ENCODE data around the gene OXCT1.
"Not testable (repeated sequence)": the region's sequence is repeated elsewhere in the genome, so short reads cannot be mapped to it uniquely, and the experiment has no call there.

Gene OXCT1

GRCh38 chr5:41857989-41858388 is 12.2 kb downstream of the OXCT1 start:
- no peak overlapping the region for H3K4me3 ChIP-seq (replicated peaks; ENCODE audit: low read depth, low read length)
- DNase-seq (ENCODE audit: extremely low read depth, low read depth) = no peak
- TF ChIP-seq CTCF (IDR thresholded peaks at IDR 0.05; ENCODE audit: low read depth, low read length, missing control alignments) = no peak

GRCh38 chr5:41856644-41857491 is 13.4 kb downstream of the OXCT1 start:
- peak; percentile 71 for TF ChIP-seq CTCF (IDR thresholded peaks at IDR 0.05; ENCODE audit: low read depth, low read length, missing control alignments)
- no peak for DNase-seq (ENCODE audit: extremely low read depth, low read depth)
- H3K4me3 ChIP-seq (replicated peaks; ENCODE audit: low read depth, low read length) = no peak overlapping the region

- TF ChIP-seq CTCF (IDR thresholded peaks at IDR 0.05; ENCODE audit: low read depth, low read length, missing control alignments) = no peak
- DNase-seq (ENCODE audit: extremely low read depth, low read depth) = no peak
- H3K4me3 ChIP-seq (replicated peaks; ENCODE audit: low read depth, low read length) = no peak overlapping the region
Measured at GRCh38 chr5:41852293-41852692, 17.9 kb downstream of the OXCT1 start.

- DNase-seq (ENCODE audit: extremely low read depth, low read depth) = no peak
- TF ChIP-seq CTCF (IDR thresholded peaks at IDR 0.05; ENCODE audit: low read depth, low read length, missing control alignments) = no peak
- H3K4me3 ChIP-seq (replicated peaks; ENCODE audit: low read depth, low read length) = no peak overlapping the region
Measured at GRCh38 chr5:41851116-41851515, 19.1 kb downstream of the OXCT1 start.

- TF ChIP-seq CTCF (IDR thresholded peaks at IDR 0.05; ENCODE audit: low read depth, low read length, missing control alignments) = no peak
- DNase-seq (ENCODE audit: extremely low read depth, low read depth) = no peak
- no peak overlapping the region for H3K4me3 ChIP-seq (replicated peaks; ENCODE audit: low read depth, low read length)
Measured at GRCh38 chr5:41848983-41849382, 21.2 kb downstream of the OXCT1 start.

- not testable (repeated sequence) for H3K4me3 ChIP-seq (replicated peaks; ENCODE audit: low read depth, low read length); DNase-seq (ENCODE audit: extremely low read depth, low read depth)
Measured at GRCh38 chr5:41845751-41846150, 24.5 kb downstream of the OXCT1 start.

- no peak for TF ChIP-seq CTCF (IDR thresholded peaks at IDR 0.05; ENCODE audit: low read depth, low read length, missing control alignments)
- H3K4me3 ChIP-seq (replicated peaks; ENCODE audit: low read depth, low read length) = no peak overlapping the region
- no peak for DNase-seq (ENCODE audit: extremely low read depth, low read depth)
Measured at GRCh38 chr5:41844502-41844901, 25.7 kb downstream of the OXCT1 start.

Data from HFF-Myc (cell line).